K562 (cell line): ENCODE data around the gene RFPL2.

Experiments
- CBX2 ChIP-seq: fragments of 200-600 bp; sonication (generic); IDR thresholded peaks from one replicate; pipeline ENCODE4 v1.6.1; 2012; ENCODE audit warnings: mild to moderate bottlenecking, low read length, inconsistent platforms; ENCODE audit not compliant: insufficient read depth, poor library complexity, severe bottlenecking
- E2F8 ChIP-seq: fragments of 450-650 bp; IDR thresholded peaks from 2 replicates; pipeline ENCODE4 v1.7.1; 2018; ENCODE audit warnings: mild to moderate bottlenecking, low read depth; ENCODE audit not compliant: partially characterized antibody
- FOS ChIP-seq: IDR thresholded peaks from 3 replicates; pipeline ENCODE4 v1.6.1; 2011; ENCODE audit not compliant: insufficient read length; ENCODE audit errors: extremely low read depth
- GTF2E2 ChIP-seq: fragments of 200-800 bp; sonication (Bioruptor generic); IDR thresholded peaks from 2 replicates; pipeline ENCODE4 v1.6.1; 2016; ENCODE audit warnings: missing genetic modification characterization, missing compliant biosample characterization
- KLF10 ChIP-seq: fragments of 250-450 bp; sonication (Bioruptor Pico); IDR thresholded peaks from 2 replicates; pipeline ENCODE4 v1.6.1; 2021; ENCODE audit warnings: matching md5 sums
- PATZ1 ChIP-seq: fragments of 250-450 bp; sonication (Bioruptor Pico); IDR thresholded peaks from 2 replicates; pipeline ENCODE4 v1.5.0; 2020; ENCODE audit warnings: mild to moderate bottlenecking, borderline replicate concordance
- POLR2A ChIP-seq: fragments of 450-650 bp; conservative IDR thresholded peaks from 2 replicates; pipeline ENCODE4 v1.6.1; 2016
- ZFP36 ChIP-seq: fragments of 150-350 bp; IDR thresholded peaks from 2 replicates; pipeline ENCODE4 v1.6.1; 2018; ENCODE audit warnings: low read length, low read depth; ENCODE audit not compliant: partially characterized antibody
- ZNF253 ChIP-seq: fragments of 250-450 bp; sonication (Bioruptor Pico); conservative IDR thresholded peaks from 2 replicates; pipeline ENCODE4 v1.6.1; 2021; ENCODE audit warnings: mild to moderate bottlenecking
- ZNF263 ChIP-seq: sonication (generic); formaldehyde crosslinking; IDR thresholded peaks from 2 replicates; pipeline ENCODE4 v1.8.0; 2022; ENCODE audit warnings: mild to moderate bottlenecking, missing genetic modification reagents, borderline replicate concordance
- ZNF282 ChIP-seq: sonication (generic); formaldehyde crosslinking; IDR thresholded peaks from 2 replicates; pipeline ENCODE4 v1.8.1; 2023; ENCODE audit warnings: missing genetic modification reagents
- ZNF347 ChIP-seq: fragments of 450-650 bp; formaldehyde crosslinking; IDR thresholded peaks from 2 replicates; pipeline ENCODE4 v1.4.0; 2020; ENCODE audit warnings: low read depth, mild to moderate bottlenecking, moderate library complexity

GRCh38 chr22:32158712-32159533 lies 46.0 kb downstream of the RFPL2 start, which contains the start of gene C22orf42:
- TF ChIP-seq PATZ1 (CRISPR knock-in tag) (no peak), ZNF263 (CRISPR knock-in tag) (no peak), E2F8 (no peak), GTF2E2 (tag) (no peak), POLR2A (no peak), ZNF282 (CRISPR knock-in tag) (no peak), CBX2 (no peak), ZNF347 (CRISPR knock-in tag) (no peak), ZFP36 (no peak), KLF10 (CRISPR knock-in tag) (no peak), ZNF253 (no peak), FOS (no peak)
